ENCODE data around the gene WDR5.

WDR5 gene

GRCh38 chr9:134159566-134160245, 23.8 kb downstream of the WDR5 start:
- no peak for DNase-seq

- no peak for DNase-seq
Measured at GRCh38 chr9:134161647-134162046, 25.8 kb downstream of the WDR5 start.

- DNase-seq: no peak
Measured at GRCh38 chr9:134162212-134162775, 26.4 kb downstream of the WDR5 start.

GRCh38 chr9:134162926-134163370, 27.1 kb downstream of the WDR5 start:
- no peak for DNase-seq

GRCh38 chr9:134163371-134164196, 27.7 kb downstream of the WDR5 start:
- peak; percentile 79 for DNase-seq

GRCh38 chr9:134164879-134165278, 29.0 kb downstream of the WDR5 start:
- no peak for DNase-seq

- no peak for DNase-seq
Measured at GRCh38 chr9:134165357-134166315, 29.8 kb downstream of the WDR5 start.

GRCh38 chr9:134166374-134166773, 30.5 kb downstream of the WDR5 start:
- DNase-seq: no peak

GRCh38 chr9:134167530-134167931, 31.6 kb downstream of the WDR5 start:
- no peak for DNase-seq

- DNase-seq: no peak
Measured at GRCh38 chr9:134168757-134169550, 33.1 kb downstream of the WDR5 start.

- DNase-seq: no peak
Measured at GRCh38 chr9:134169724-134170401, 34.0 kb downstream of the WDR5 start.

- DNase-seq: no peak
Measured at GRCh38 chr9:134170532-134171315, 34.8 kb downstream of the WDR5 start.

- DNase-seq: no peak
Measured at GRCh38 chr9:134171316-134172197, 35.7 kb downstream of the WDR5 start.

- DNase-seq: no peak
Measured at GRCh38 chr9:134172198-134173126, 36.6 kb downstream of the WDR5 start.

GRCh38 chr9:134173127-134174072, 37.5 kb downstream of the WDR5 start:
- no peak for DNase-seq

- DNase-seq: no peak
Measured at GRCh38 chr9:134174073-134174449, 38.2 kb downstream of the WDR5 start.
